Caco-2 (cell line): ENCODE data around the gene COL5A1. TPM values are rescaled to one million over a fixed set of nuclear protein-coding genes. Genes with fewer than 3 reads are reported as not detected.

Experiments used
- BruUV-seq: library from RNA; stranded (reverse); fragments of 400-500 nt; replicated peaks from 2 replicates; lab custom pipeline; 2021; lab: Mats Ljungman, UMichigan
- CTCF ChIA-PET: fragments of 300-600 bp; sonication (Branson Sonifier 250); formaldehyde crosslinking; loops from one replicate; lab custom pipeline; 2022; ENCODE audit warnings: antibody characterized with exemption; lab: Charles Lee
- POLR2A ChIA-PET: fragments of 300-600 bp; sonication (Branson Sonifier 250); formaldehyde crosslinking; loops from one replicate; lab custom pipeline; 2022; ENCODE audit warnings: antibody characterized with exemption; lab: Charles Lee
- DNase-seq, 2 experiments: peaks; one replicate each; pipeline versions ENCODE4 v3.0.0 to v3.0.0-alpha.2; 2020 to 2022
- H3K27me3 ChIP-seq: replicated peaks from 2 replicates; pipeline ENCODE4 v1.6.0; 2011; ENCODE audit warnings: low read length; ENCODE audit not compliant: control insufficient read depth, insufficient read depth
- H3K36me3 ChIP-seq: 2 replicates; pipeline ENCODE4 v1.5.1; 2011; ENCODE audit warnings: low read length; ENCODE audit not compliant: control insufficient read depth, insufficient read depth
- H3K4me1 ChIP-seq: fragments of 250-450 bp; sonication (Bioruptor Pico); 2 replicates; pipeline ENCODE4 v1.5.1; 2020; ENCODE audit warnings: mild to moderate bottlenecking
- H3K4me3 ChIP-seq: 2 replicates; pipeline ENCODE4 v1.5.1; 2011; ENCODE audit warnings: low read depth, mild to moderate bottlenecking, control low read depth, low read length
- H3K9me3 ChIP-seq: fragments of 250-450 bp; sonication (Bioruptor Pico); 2 replicates; pipeline ENCODE4 v1.5.1; 2020; ENCODE audit warnings: mild to moderate bottlenecking, moderate library complexity
- H3K27ac Mint-ChIP-seq: one replicate; pipeline ENCODE4 v1.8.0; 2022; ENCODE audit warnings: mixed read lengths; ENCODE audit not compliant: unreplicated experiment
- H3K27me3 Mint-ChIP-seq: one replicate; pipeline ENCODE4 v1.8.0; 2022; ENCODE audit warnings: mixed read lengths; ENCODE audit not compliant: insufficient read depth, unreplicated experiment
- H3K36me3 Mint-ChIP-seq: one replicate; pipeline ENCODE4 v1.8.0; 2022; ENCODE audit warnings: mild to moderate bottlenecking, mixed read lengths; ENCODE audit not compliant: insufficient read depth, unreplicated experiment
- H3K4me1 Mint-ChIP-seq: one replicate; pipeline ENCODE4 v1.8.0; 2022; ENCODE audit warnings: low read depth, mixed read lengths; ENCODE audit not compliant: unreplicated experiment
- H3K4me3 Mint-ChIP-seq: one replicate; pipeline ENCODE4 v1.8.0; 2022; ENCODE audit warnings: mild to moderate bottlenecking, moderate library complexity, mixed read lengths; ENCODE audit not compliant: unreplicated experiment
- H3K9me3 Mint-ChIP-seq: one replicate; pipeline ENCODE4 v1.8.0; 2022; ENCODE audit warnings: mixed read lengths; ENCODE audit not compliant: unreplicated experiment
- intact Hi-C: fragments of 100-400 bp; cut with micrococcal nuclease; formaldehyde crosslinking; loops from one replicate; pipeline ENCODE4 v1.10.0; 2022; ENCODE audit not compliant: unreplicated experiment
- total RNA-seq: library from RNA; stranded (reverse); gene quantifications from 2 replicates; pipeline ENCODE4 v1.2.3, GENCODE V29; 2022
- TF ChIP-seq, protein P1 (sequence below), 2 experiments: fragments of 200-600 bp in 1 of 2; IDR thresholded peaks; 1 replicate in 1 of 2; 2 replicates in 1 of 2; pipeline versions ENCODE4 v1.5.1 to v1.8.0; 2011 to 2022; ENCODE audit warnings: antibody characterized with exemption in 1 of 2, control low read depth in 1 of 2, inconsistent platforms in 1 of 2, low read depth in 1 of 2, low read length in 1 of 2, mild to moderate bottlenecking in 1 of 2, moderate library complexity in 1 of 2; ENCODE audit not compliant: insufficient read depth in 1 of 2, severe bottlenecking in 1 of 2, unreplicated experiment in 1 of 2

COL5A1 gene
- total RNA-seq, 1 experiment from 2014 or later = 4.8 TPM

DNA sequence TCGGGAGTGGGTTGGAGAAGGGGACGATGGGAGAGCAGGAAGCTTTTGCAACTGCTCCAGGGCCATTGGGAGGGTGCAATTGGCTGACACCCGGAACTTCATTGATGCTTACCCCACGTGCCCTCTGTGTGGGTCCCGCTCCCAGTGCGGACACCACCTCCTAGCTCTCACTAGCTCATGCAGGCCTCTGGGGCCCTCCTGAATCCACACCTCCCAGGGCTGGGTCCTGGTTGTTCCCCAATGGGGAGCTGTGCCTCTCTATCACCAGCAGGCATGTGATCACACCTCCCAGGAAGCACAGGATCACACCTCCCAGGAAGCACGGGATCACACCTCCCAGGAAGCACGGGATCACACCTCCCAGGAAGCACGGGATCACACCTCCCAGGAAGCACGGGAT, 206.9 kb downstream of the COL5A1 start:
- no peak overlapping the region for H3K27ac Mint-ChIP-seq
- no peaks in the 10 kb centered on the region for H3K27me3 Mint-ChIP-seq
- no peak overlapping the region for H3K4me3 Mint-ChIP-seq
- no TSS peak for BruUV-seq
- ChIA-PET CTCF (no interaction called here), POLR2A (no interaction called here)
- TF ChIP-seq, protein P1, sequence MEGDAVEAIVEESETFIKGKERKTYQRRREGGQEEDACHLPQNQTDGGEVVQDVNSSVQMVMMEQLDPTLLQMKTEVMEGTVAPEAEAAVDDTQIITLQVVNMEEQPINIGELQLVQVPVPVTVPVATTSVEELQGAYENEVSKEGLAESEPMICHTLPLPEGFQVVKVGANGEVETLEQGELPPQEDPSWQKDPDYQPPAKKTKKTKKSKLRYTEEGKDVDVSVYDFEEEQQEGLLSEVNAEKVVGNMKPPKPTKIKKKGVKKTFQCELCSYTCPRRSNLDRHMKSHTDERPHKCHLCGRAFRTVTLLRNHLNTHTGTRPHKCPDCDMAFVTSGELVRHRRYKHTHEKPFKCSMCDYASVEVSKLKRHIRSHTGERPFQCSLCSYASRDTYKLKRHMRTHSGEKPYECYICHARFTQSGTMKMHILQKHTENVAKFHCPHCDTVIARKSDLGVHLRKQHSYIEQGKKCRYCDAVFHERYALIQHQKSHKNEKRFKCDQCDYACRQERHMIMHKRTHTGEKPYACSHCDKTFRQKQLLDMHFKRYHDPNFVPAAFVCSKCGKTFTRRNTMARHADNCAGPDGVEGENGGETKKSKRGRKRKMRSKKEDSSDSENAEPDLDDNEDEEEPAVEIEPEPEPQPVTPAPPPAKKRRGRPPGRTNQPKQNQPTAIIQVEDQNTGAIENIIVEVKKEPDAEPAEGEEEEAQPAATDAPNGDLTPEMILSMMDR (IDR thresholded peaks at IDR 0.05; ENCODE audit: insufficient read depth in 1 of 2, low read depth in 1 of 2, low read length in 1 of 2, severe bottlenecking in 1 of 2, unreplicated experiment in 1 of 2) = no peak
- H3K27me3 ChIP-seq = no peaks in the 10 kb centered on the region
- intact Hi-C loops = no loop called here
- H3K9me3 ChIP-seq = no peaks in the 10 kb centered on the region
- no peaks in the 10 kb centered on the region for H3K4me1 Mint-ChIP-seq
- DNase-seq = no peak
- H3K4me3 ChIP-seq = no peak overlapping the region
- H3K4me1 ChIP-seq = no peaks in the 10 kb centered on the region
- no peaks in the 10 kb centered on the region for H3K36me3 ChIP-seq
- no peaks in the 10 kb centered on the region for H3K36me3 Mint-ChIP-seq
- H3K9me3 Mint-ChIP-seq = no peaks in the 10 kb centered on the region

DNA sequence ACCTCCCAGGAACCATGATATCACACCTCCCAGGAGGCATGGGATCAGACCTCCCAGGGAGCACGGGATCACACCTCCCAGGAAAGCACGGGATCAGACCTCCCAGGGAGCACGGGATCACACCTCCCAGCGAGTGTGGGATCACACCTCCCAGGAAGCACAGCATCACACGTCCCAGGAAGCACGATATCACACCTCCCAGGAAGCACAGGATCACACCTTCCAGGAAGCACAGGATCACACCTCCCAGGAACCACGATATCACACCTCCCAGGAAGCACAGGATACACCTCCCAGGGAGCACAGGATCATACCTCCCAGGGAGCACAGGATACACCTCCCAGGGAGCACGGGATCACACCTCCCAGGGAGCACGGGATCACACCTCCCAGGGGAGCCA, 209.0 kb downstream of the COL5A1 start:
- ChIA-PET CTCF (no interaction called here), POLR2A (no interaction called here)
- no peaks in the 10 kb centered on the region for H3K4me1 ChIP-seq
- H3K27me3 ChIP-seq = no peaks in the 10 kb centered on the region
- no TSS peak for BruUV-seq
- no peak overlapping the region for H3K4me3 ChIP-seq
- H3K9me3 Mint-ChIP-seq = no peaks in the 10 kb centered on the region
- no peaks in the 10 kb centered on the region for H3K36me3 ChIP-seq
- no peaks in the 10 kb centered on the region for H3K4me1 Mint-ChIP-seq
- TF ChIP-seq, protein P1 (IDR thresholded peaks at IDR 0.05; ENCODE audit: insufficient read depth in 1 of 2, low read depth in 1 of 2, low read length in 1 of 2, severe bottlenecking in 1 of 2, unreplicated experiment in 1 of 2) = no peak
- no peak for DNase-seq
- no peak overlapping the region for H3K4me3 Mint-ChIP-seq
- intact Hi-C loops = no loop called here
- no peak overlapping the region for H3K27ac Mint-ChIP-seq
- H3K9me3 ChIP-seq = no peaks in the 10 kb centered on the region
- H3K27me3 Mint-ChIP-seq = peaks cover under 1% of the 10 kb centered on the region
- no peaks in the 10 kb centered on the region for H3K36me3 Mint-ChIP-seq

DNA sequence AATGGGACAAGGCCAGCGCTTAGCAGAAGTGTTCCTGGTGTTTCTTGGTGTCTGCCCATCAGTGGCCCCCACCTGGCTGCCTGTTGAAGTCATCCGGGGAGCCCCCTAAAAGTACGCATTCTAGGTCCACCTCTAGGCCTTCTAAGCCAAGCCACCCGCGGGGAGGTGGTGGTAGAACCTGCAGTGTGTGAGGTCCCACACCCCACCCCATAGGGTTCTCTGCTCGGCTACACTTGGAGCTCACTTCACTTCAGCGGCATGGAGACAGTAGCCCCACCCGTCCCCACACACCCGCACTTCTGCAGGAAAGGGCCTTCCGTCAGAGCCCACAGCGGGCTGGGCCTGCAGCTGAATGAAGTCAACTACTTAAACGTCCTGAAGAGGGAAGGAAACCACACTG, 209.4 kb downstream of the COL5A1 start:
- ChIA-PET POLR2A (no interaction called here), CTCF (no interaction called here)
- peaks cover 2% of the 10 kb centered on the region for H3K27me3 Mint-ChIP-seq
- Histone ChIP-seq H3K4me3 (no peak overlapping the region), H3K36me3 (no peaks in the 10 kb centered on the region), H3K9me3 (no peaks in the 10 kb centered on the region), H3K4me1 (no peaks in the 10 kb centered on the region), H3K27me3 (no peaks in the 10 kb centered on the region)
- intact Hi-C loops = no loop called here
- BruUV-seq = no TSS peak
- DNase-seq = peak in 1 of 2 experiments; percentile 16
- TF ChIP-seq, protein P1 (IDR thresholded peaks at IDR 0.05; ENCODE audit: insufficient read depth in 1 of 2, low read depth in 1 of 2, low read length in 1 of 2, severe bottlenecking in 1 of 2, unreplicated experiment in 1 of 2) = no peak
- no peaks in the 10 kb centered on the region for H3K4me1 Mint-ChIP-seq
- no peaks in the 10 kb centered on the region for H3K36me3 Mint-ChIP-seq
- H3K9me3 Mint-ChIP-seq = no peaks in the 10 kb centered on the region
- no peak overlapping the region for H3K27ac Mint-ChIP-seq
- no peak overlapping the region for H3K4me3 Mint-ChIP-seq
